ENCODE results near the gene RTN4R.

Gene RTN4R

GRCh38 chr22:20218326-20218872, 49.7 kb downstream of the RTN4R start:
- Histone ChIP-seq H3K9ac (ENCODE audit: low read length) (no peak overlapping the region), H3K4me1 (ENCODE audit: control insufficient read depth, insufficient read depth, low read length) (no peaks in the 10 kb centered on the region), H3K27me3 (replicated peaks; ENCODE audit: control insufficient read depth, insufficient read depth, low read length) (peaks cover 51% of the 10 kb centered on the region), H3K9me3 (ENCODE audit: control insufficient read depth, low read length) (peaks cover 6% of the 10 kb centered on the region), H3K4me3 (ENCODE audit: low read length) (no peak overlapping the region), H3K36me3 (ENCODE audit: control insufficient read depth, insufficient read depth, low read length, severe bottlenecking) (no peaks in the 10 kb centered on the region)
- DNase-seq (ENCODE audit: low read depth) = no peak

DNA sequence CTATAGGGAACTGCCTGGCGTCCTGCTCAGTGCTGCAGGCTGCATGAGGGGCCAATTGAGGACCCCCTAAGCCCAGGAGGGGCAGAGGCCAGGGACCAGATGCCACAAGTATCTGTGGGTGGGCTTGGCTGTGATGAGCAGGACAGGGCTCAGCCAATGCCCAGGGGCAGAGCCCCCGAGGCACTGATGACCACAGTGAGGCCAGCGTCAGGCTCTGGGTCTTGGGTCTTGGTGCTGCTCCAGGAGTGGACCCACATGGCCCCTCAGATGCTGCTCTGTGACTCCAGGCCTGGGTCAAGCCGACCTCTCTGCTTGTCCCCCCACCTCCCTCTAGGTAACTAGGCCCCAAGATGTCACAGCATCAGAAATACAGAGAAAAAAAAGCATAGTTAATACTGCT, 50.6 kb downstream of the RTN4R start:
- no peak overlapping the region for H3K9ac ChIP-seq (ENCODE audit: low read length)
- no peaks in the 10 kb centered on the region for H3K4me1 ChIP-seq (ENCODE audit: control insufficient read depth, insufficient read depth, low read length)
- no peak for DNase-seq (ENCODE audit: low read depth)
- H3K27me3 ChIP-seq (replicated peaks; ENCODE audit: control insufficient read depth, insufficient read depth, low read length) = peaks cover 45% of the 10 kb centered on the region
- peaks cover 6% of the 10 kb centered on the region for H3K9me3 ChIP-seq (ENCODE audit: control insufficient read depth, low read length)
- H3K36me3 ChIP-seq (ENCODE audit: control insufficient read depth, insufficient read depth, low read length, severe bottlenecking) = no peaks in the 10 kb centered on the region
- no peak overlapping the region for H3K4me3 ChIP-seq (ENCODE audit: low read length)

DNA sequence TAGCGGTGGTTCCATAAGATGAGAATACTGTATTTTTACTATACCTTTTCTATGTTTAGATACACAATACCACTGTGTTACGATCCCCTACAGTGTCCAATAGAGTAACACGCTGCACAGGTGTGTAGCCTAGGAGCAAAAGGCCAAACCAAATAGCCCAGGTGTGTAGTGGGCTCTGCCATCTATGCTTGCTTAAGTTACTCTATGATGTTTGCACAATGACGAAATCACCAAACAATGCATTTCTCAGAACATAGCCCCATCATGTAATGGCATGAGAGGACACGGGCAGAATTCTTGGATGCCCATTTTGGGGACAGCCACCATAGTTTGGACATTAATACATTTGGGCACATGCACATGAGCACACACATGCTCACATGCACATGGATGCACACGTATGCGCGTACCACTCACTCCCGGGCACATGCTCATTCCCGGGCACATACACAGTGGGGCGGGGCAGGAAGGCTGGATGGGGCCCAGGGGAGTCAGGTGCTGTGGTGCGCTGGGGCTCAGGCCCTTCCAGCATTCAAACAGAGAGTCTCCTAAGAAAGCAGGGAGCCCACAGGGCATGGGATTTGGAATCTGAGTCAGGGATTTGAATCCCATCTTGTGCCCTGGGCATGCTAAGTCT, 51.1 kb downstream of the RTN4R start:
- Histone ChIP-seq H3K27me3 (replicated peaks; ENCODE audit: control insufficient read depth, insufficient read depth, low read length) (peaks cover 45% of the 10 kb centered on the region), H3K4me3 (ENCODE audit: low read length) (no peak overlapping the region), H3K9ac (ENCODE audit: low read length) (no peak overlapping the region), H3K36me3 (ENCODE audit: control insufficient read depth, insufficient read depth, low read length, severe bottlenecking) (no peaks in the 10 kb centered on the region), H3K9me3 (ENCODE audit: control insufficient read depth, low read length) (peaks cover 6% of the 10 kb centered on the region), H3K4me1 (ENCODE audit: control insufficient read depth, insufficient read depth, low read length) (no peaks in the 10 kb centered on the region)
- no peak for DNase-seq (ENCODE audit: low read depth)

DNA sequence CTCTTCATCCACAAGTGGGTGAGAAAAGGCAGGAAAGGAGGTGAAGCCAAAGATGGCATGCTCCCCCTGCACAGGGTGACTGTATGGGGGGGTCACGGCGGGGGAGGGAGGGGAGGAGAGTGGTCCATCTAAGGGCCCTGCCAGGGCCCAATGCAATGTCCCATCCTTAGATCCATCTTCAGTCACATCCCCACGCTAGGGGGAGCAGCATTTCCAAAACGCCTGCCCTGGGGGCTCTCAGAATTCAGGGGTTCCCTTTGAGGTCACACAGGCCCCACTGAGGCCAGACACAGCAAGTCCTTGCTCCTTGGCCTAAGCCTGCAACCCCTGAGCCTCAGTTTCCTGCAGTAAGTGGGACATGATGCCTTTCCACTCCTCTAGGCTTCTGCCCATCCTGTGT, 52.4 kb downstream of the RTN4R start:
- Histone ChIP-seq H3K9ac (ENCODE audit: low read length) (no peak overlapping the region), H3K27me3 (replicated peaks; ENCODE audit: control insufficient read depth, insufficient read depth, low read length) (peaks cover 45% of the 10 kb centered on the region), H3K36me3 (ENCODE audit: control insufficient read depth, insufficient read depth, low read length, severe bottlenecking) (no peaks in the 10 kb centered on the region), H3K4me1 (ENCODE audit: control insufficient read depth, insufficient read depth, low read length) (no peaks in the 10 kb centered on the region), H3K4me3 (ENCODE audit: low read length) (no peak overlapping the region), H3K9me3 (ENCODE audit: control insufficient read depth, low read length) (peaks cover 6% of the 10 kb centered on the region)
- DNase-seq (ENCODE audit: low read depth) = no peak

GRCh38 chr22:20214853-20215252, 53.3 kb downstream of the RTN4R start:
- Histone ChIP-seq H3K4me3 (ENCODE audit: low read length) (no peak overlapping the region), H3K36me3 (ENCODE audit: control insufficient read depth, insufficient read depth, low read length, severe bottlenecking) (no peaks in the 10 kb centered on the region), H3K9ac (ENCODE audit: low read length) (no peak overlapping the region), H3K27me3 (replicated peaks; ENCODE audit: control insufficient read depth, insufficient read depth, low read length) (peaks cover 43% of the 10 kb centered on the region), H3K4me1 (ENCODE audit: control insufficient read depth, insufficient read depth, low read length) (no peaks in the 10 kb centered on the region), H3K9me3 (ENCODE audit: control insufficient read depth, low read length) (peaks cover 6% of the 10 kb centered on the region)
- no peak for DNase-seq (ENCODE audit: low read depth)

- H3K4me3 ChIP-seq (ENCODE audit: low read length) = no peak overlapping the region
- H3K36me3 ChIP-seq (ENCODE audit: control insufficient read depth, insufficient read depth, low read length, severe bottlenecking) = no peaks in the 10 kb centered on the region
- H3K9me3 ChIP-seq (ENCODE audit: control insufficient read depth, low read length) = no peaks in the 10 kb centered on the region
- no peak for DNase-seq (ENCODE audit: low read depth)
- H3K27me3 ChIP-seq (replicated peaks; ENCODE audit: control insufficient read depth, insufficient read depth, low read length) = peaks cover 40% of the 10 kb centered on the region
- no peak overlapping the region for H3K9ac ChIP-seq (ENCODE audit: low read length)
- no peaks in the 10 kb centered on the region for H3K4me1 ChIP-seq (ENCODE audit: control insufficient read depth, insufficient read depth, low read length)
Observed at GRCh38 chr22:20213833-20214708, 54.0 kb downstream of the RTN4R start.

GRCh38 chr22:20212754-20213699, 55.1 kb downstream of the RTN4R start:
- no peak overlapping the region for H3K9ac ChIP-seq (ENCODE audit: low read length)
- H3K4me1 ChIP-seq (ENCODE audit: control insufficient read depth, insufficient read depth, low read length) = no peaks in the 10 kb centered on the region
- no peaks in the 10 kb centered on the region for H3K36me3 ChIP-seq (ENCODE audit: control insufficient read depth, insufficient read depth, low read length, severe bottlenecking)
- no peak for DNase-seq (ENCODE audit: low read depth)
- no peak overlapping the region for H3K4me3 ChIP-seq (ENCODE audit: low read length)
- H3K27me3 ChIP-seq (replicated peaks; ENCODE audit: control insufficient read depth, insufficient read depth, low read length) = peaks cover 34% of the 10 kb centered on the region
- H3K9me3 ChIP-seq (ENCODE audit: control insufficient read depth, low read length) = no peaks in the 10 kb centered on the region

- no peak overlapping the region for H3K4me3 ChIP-seq (ENCODE audit: low read length)
- peaks cover 25% of the 10 kb centered on the region for H3K27me3 ChIP-seq (replicated peaks; ENCODE audit: control insufficient read depth, insufficient read depth, low read length)
- DNase-seq (ENCODE audit: low read depth) = no peak
- H3K9me3 ChIP-seq (ENCODE audit: control insufficient read depth, low read length) = no peaks in the 10 kb centered on the region
- peaks cover 3% of the 10 kb centered on the region for H3K4me1 ChIP-seq (ENCODE audit: control insufficient read depth, insufficient read depth, low read length)
- no peak overlapping the region for H3K9ac ChIP-seq (ENCODE audit: low read length)
- H3K36me3 ChIP-seq (ENCODE audit: control insufficient read depth, insufficient read depth, low read length, severe bottlenecking) = no peaks in the 10 kb centered on the region
Observed at GRCh38 chr22:20211997-20212753, 55.9 kb downstream of the RTN4R start.

GRCh38 chr22:20211409-20211996, 56.6 kb downstream of the RTN4R start:
- no peak for DNase-seq (ENCODE audit: low read depth)
- Histone ChIP-seq H3K9ac (ENCODE audit: low read length) (no peak overlapping the region), H3K9me3 (ENCODE audit: control insufficient read depth, low read length) (no peaks in the 10 kb centered on the region), H3K27me3 (replicated peaks; ENCODE audit: control insufficient read depth, insufficient read depth, low read length) (peaks cover 20% of the 10 kb centered on the region), H3K4me3 (ENCODE audit: low read length) (no peak overlapping the region), H3K4me1 (ENCODE audit: control insufficient read depth, insufficient read depth, low read length) (peaks cover 10% of the 10 kb centered on the region), H3K36me3 (ENCODE audit: control insufficient read depth, insufficient read depth, low read length, severe bottlenecking) (no peaks in the 10 kb centered on the region)

GRCh38 chr22:20210473-20211059, 57.6 kb downstream of the RTN4R start:
- DNase-seq (ENCODE audit: low read depth) = no peak
- Histone ChIP-seq H3K27me3 (replicated peaks; ENCODE audit: control insufficient read depth, insufficient read depth, low read length) (peaks cover 13% of the 10 kb centered on the region), H3K4me1 (ENCODE audit: control insufficient read depth, insufficient read depth, low read length) (peaks cover 10% of the 10 kb centered on the region), H3K9ac (ENCODE audit: low read length) (no peak overlapping the region), H3K36me3 (ENCODE audit: control insufficient read depth, insufficient read depth, low read length, severe bottlenecking) (no peaks in the 10 kb centered on the region), H3K9me3 (ENCODE audit: control insufficient read depth, low read length) (no peaks in the 10 kb centered on the region), H3K4me3 (ENCODE audit: low read length) (no peak overlapping the region)

Measured in adipocyte (in vitro differentiated cells).